Mesendoderm (in vitro differentiated cells): ENCODE results near the gene ARFGAP3.

Source experiments
- DNase-seq: peaks from one replicate; pipeline ENCODE4 v3.0.0; 2013
- H2AK5ac ChIP-seq: 2 replicates; pipeline ENCODE4 v1.6.1; 2013; ENCODE audit warnings: low read length, inconsistent platforms
- H2BK120ac ChIP-seq: 2 replicates; pipeline ENCODE4 v1.6.1; 2013; ENCODE audit warnings: low read depth, mild to moderate bottlenecking, low read length, moderate library complexity, mixed read lengths
- H2BK15ac ChIP-seq: replicated peaks from 2 replicates; pipeline ENCODE4 v1.6.1; 2013; ENCODE audit warnings: low read depth, mild to moderate bottlenecking, moderate library complexity
- H2BK5ac ChIP-seq: 2 replicates; pipeline ENCODE4 v1.6.1; 2013; ENCODE audit warnings: low read length, inconsistent platforms
- H3K18ac ChIP-seq: 2 replicates; pipeline ENCODE4 v1.6.1; 2013; ENCODE audit warnings: mild to moderate bottlenecking, low read length, mixed read lengths
- H3K23ac ChIP-seq: one replicate; pipeline ENCODE4 v1.6.1; 2013; ENCODE audit warnings: low read length
- H3K27ac ChIP-seq: 2 replicates; pipeline ENCODE4 v1.5.1; 2013; ENCODE audit warnings: low read depth, mild to moderate bottlenecking, inconsistent platforms, low read length, moderate library complexity
- H3K27me3 ChIP-seq: 2 replicates; pipeline ENCODE4 v1.6.1; 2013; ENCODE audit warnings: low read length, control low read depth, mild to moderate bottlenecking, inconsistent platforms; ENCODE audit not compliant: insufficient read depth, poor library complexity
- H3K36me3 ChIP-seq: 2 replicates; pipeline ENCODE4 v1.6.1; 2013; ENCODE audit warnings: low read length, inconsistent platforms; ENCODE audit not compliant: control insufficient read depth, insufficient read depth
- H3K4ac ChIP-seq: one replicate; pipeline ENCODE4 v1.6.1; 2013; ENCODE audit warnings: low read depth, mild to moderate bottlenecking, low read length, moderate library complexity
- H3K4me1 ChIP-seq: 2 replicates; pipeline ENCODE4 v1.6.1; 2013; ENCODE audit warnings: low read depth, low read length, inconsistent platforms; ENCODE audit not compliant: control insufficient read depth
- H3K4me2 ChIP-seq: 2 replicates; pipeline ENCODE4 v1.6.1; 2013; ENCODE audit warnings: low read length
- H3K4me3 ChIP-seq: 2 replicates; pipeline ENCODE4 v1.5.1; 2013; ENCODE audit warnings: mild to moderate bottlenecking, low read length
- H3K56ac ChIP-seq: one replicate; pipeline ENCODE4 v1.6.1; 2013; ENCODE audit warnings: low read length
- H3K79me1 ChIP-seq: 2 replicates; pipeline ENCODE4 v1.6.1; 2013; ENCODE audit warnings: low read length, inconsistent platforms
- H3K79me2 ChIP-seq: 2 replicates; pipeline ENCODE4 v1.6.1; 2013; ENCODE audit warnings: mild to moderate bottlenecking, low read length; ENCODE audit not compliant: control insufficient read depth, insufficient read depth
- H3K9ac ChIP-seq: 2 replicates; pipeline ENCODE4 v1.6.1; 2013; ENCODE audit warnings: low read length, inconsistent platforms
- H4K5ac ChIP-seq: one replicate; pipeline ENCODE4 v1.6.1; 2013; ENCODE audit warnings: low read length
- H4K8ac ChIP-seq: one replicate; pipeline ENCODE4 v1.6.1; 2013; ENCODE audit warnings: low read depth, mild to moderate bottlenecking, control low read depth, low read length, moderate library complexity
- WGBS: extraction: QIAGEN DNeasy Blood & Tissue Kit; methylation state at CpG from one replicate; pipeline ENCODE4 v1.1.7; 2013; ENCODE audit warnings: low lambda C conversion rate, missing lambda C conversion rate; ENCODE audit not compliant: insufficient coverage; ENCODE audit errors: extremely low coverage; 5-methylcytosine and 5-hydroxymethylcytosine counted together

The ARFGAP3 gene

DNA sequence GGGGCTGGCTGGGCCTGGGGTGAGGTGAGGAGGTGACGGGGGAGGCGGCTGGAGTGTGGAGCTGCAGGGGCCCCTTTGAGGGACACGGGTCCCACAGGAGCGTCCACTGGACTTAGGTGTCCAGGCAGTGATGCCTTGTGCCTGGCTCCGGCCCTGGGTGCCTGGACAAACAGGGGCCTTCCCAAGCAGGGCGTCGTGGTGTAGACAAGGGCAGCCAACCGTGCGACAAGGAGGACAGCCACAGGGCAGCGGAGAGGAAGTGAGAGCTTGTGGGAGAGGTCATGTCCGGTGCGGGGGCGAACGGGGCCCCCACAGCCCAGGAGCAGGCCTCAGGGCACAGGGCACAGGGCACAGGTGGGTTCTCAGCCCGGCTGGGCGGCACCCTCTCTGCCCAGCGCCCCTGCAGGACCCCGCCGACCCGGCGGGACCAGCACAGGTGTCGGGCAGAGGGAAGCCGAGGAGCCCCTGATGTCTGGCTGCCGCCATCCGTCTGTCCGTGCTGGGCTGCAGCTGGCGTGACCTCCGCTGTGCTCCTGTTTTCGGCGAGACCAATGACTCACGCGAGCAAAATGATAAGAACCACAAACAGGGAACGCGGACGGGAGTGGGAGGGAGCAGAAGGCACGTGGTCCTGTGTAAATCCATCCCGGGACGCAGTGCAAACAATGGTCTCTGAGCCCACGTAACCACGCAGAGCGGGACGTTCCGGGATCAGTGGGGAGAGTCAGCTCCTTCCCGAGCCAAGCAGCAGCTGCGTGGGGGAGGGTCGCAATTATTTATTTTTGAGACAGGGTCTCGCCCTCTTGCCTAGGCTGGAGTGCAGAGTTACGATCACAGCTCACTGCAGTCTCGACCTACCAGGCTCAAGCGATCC is 87.3 kb downstream of the ARFGAP3 start:
- no peak overlapping the region for H2BK15ac ChIP-seq
- DNase-seq, result no peak
- H2AK5ac ChIP-seq, result no peak overlapping the region
- H4K8ac ChIP-seq, result no peak overlapping the region
- no peak overlapping the region for H3K18ac ChIP-seq
- no peak overlapping the region for H3K4me2 ChIP-seq
- no peak overlapping the region for H3K9ac ChIP-seq
- no peak overlapping the region for H3K4ac ChIP-seq
- no peak overlapping the region for H3K27ac ChIP-seq
- H3K23ac ChIP-seq, result no peak overlapping the region
- no peak overlapping the region for H2BK5ac ChIP-seq
- H3K27me3 ChIP-seq, result no peaks in the 10 kb centered on the region
- H2BK120ac ChIP-seq, result no peak overlapping the region
- no peaks in the 10 kb centered on the region for H3K36me3 ChIP-seq
- no CpG with 5 or more reads among the region's 50 CpGs for WGBS
- no peak overlapping the region for H3K4me3 ChIP-seq
- no peak overlapping the region for H3K56ac ChIP-seq
- no peaks in the 10 kb centered on the region for H3K79me2 ChIP-seq
- no peak overlapping the region for H4K5ac ChIP-seq
- H3K4me1 ChIP-seq, result no peaks in the 10 kb centered on the region
- H3K79me1 ChIP-seq, result no peaks in the 10 kb centered on the region

DNA sequence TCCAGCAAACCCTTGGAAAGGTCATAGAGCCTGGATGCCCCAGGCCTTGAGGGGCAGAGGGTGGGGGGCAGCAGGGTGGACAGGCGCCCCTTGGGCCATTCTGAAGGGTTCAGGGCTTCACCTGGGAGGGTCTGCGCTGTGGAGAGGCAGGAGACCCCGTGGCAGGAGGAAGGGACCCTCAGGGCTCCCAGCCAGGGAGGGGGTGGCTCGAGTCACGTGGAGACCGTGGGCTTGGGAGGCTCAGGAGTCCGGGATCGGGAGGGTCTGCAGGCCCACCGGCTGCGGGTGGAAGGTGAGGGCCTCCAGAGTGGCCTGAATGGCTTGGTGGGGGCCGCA is 87.9 kb downstream of the ARFGAP3 start:
- Histone ChIP-seq H3K79me2 (no peaks in the 10 kb centered on the region), H4K8ac (no peak overlapping the region), H2BK5ac (no peak overlapping the region), H3K9ac (no peak overlapping the region), H3K4me3 (no peak overlapping the region), H3K4me2 (no peak overlapping the region), H3K79me1 (no peaks in the 10 kb centered on the region), H3K56ac (no peak overlapping the region), H3K23ac (no peak overlapping the region), H2BK120ac (no peak overlapping the region), H2BK15ac (no peak overlapping the region), H2AK5ac (no peak overlapping the region), H3K27ac (no peak overlapping the region), H3K18ac (no peak overlapping the region), H4K5ac (no peak overlapping the region), H3K27me3 (no peaks in the 10 kb centered on the region), H3K36me3 (no peaks in the 10 kb centered on the region), H3K4ac (no peak overlapping the region), H3K4me1 (no peaks in the 10 kb centered on the region)
- no peak for DNase-seq
- no CpG with 5 or more reads among the region's 11 CpGs for WGBS

DNA sequence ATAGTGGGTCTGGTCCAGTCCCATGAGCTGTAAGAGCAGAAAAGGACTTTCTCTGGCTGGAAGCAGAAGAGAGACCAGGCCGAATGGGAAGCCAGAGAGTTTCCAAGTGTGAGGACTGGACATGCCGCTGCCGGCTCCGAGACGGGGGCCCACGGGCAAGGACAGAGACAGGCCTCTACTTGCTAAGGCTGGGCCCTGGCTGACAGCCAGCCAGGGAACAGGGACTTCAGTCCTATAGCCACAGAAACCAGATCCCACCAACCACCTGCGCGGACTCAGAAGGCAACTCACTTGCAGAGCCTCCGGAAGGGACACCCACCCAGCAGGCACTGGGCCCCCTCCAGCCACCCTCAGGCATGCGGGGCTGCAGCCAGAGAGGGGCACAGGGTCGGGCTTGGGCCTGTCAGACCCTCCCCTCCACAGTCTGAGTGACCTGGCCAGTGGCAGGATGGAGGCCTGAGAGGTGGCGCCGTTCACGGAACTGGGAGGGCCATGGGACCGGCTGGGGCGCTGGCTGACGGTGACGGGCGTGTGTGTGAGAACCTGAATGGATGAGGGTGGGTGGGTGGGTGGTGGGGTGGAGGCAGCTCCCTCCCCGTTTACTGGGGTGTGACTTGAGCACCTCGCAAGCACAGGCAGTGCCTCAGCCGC is 88.6 kb downstream of the ARFGAP3 start:
- Histone ChIP-seq H2BK5ac (no peak overlapping the region), H3K4me2 (no peak overlapping the region), H3K27ac (no peak overlapping the region), H3K23ac (no peak overlapping the region), H4K8ac (no peak overlapping the region), H3K27me3 (no peaks in the 10 kb centered on the region), H3K36me3 (no peaks in the 10 kb centered on the region), H2BK120ac (no peak overlapping the region), H3K9ac (no peak overlapping the region), H3K56ac (no peak overlapping the region), H2BK15ac (no peak overlapping the region), H2AK5ac (no peak overlapping the region), H3K4me1 (no peaks in the 10 kb centered on the region), H3K79me1 (no peaks in the 10 kb centered on the region), H3K18ac (no peak overlapping the region), H3K79me2 (no peaks in the 10 kb centered on the region), H3K4ac (no peak overlapping the region), H4K5ac (no peak overlapping the region), H3K4me3 (no peak overlapping the region)
- no CpG with 5 or more reads among the region's 22 CpGs for WGBS
- no peak for DNase-seq

DNA sequence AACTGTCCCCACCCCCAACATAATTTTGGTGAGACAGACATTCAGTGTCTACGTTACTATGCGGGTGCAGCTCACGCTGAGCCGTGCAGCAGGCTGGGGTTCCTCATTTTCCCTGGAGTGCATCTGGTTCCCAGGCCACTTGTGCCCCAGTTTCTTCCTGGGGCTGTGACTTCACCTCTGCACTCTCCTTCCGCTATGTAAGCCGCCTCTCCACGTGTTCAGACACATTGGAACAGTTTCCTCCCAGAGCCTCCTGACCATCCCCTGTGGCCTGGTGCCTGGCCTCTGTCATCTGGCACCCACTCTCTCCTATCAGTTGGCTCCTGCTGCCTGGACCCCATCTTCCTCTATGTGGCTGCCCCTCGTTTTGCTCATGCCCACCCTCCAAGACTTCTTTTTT is 90.2 kb downstream of the ARFGAP3 start:
- Histone ChIP-seq H3K9ac (no peak overlapping the region), H3K27ac (no peak overlapping the region), H3K4ac (no peak overlapping the region), H3K27me3 (no peaks in the 10 kb centered on the region), H4K8ac (no peak overlapping the region), H3K36me3 (no peaks in the 10 kb centered on the region), H3K4me2 (no peak overlapping the region), H2BK120ac (no peak overlapping the region), H4K5ac (no peak overlapping the region), H3K79me1 (no peaks in the 10 kb centered on the region), H2AK5ac (no peak overlapping the region), H3K79me2 (no peaks in the 10 kb centered on the region), H3K56ac (no peak overlapping the region), H3K23ac (no peak overlapping the region), H3K18ac (no peak overlapping the region), H3K4me1 (no peaks in the 10 kb centered on the region), H3K4me3 (no peak overlapping the region), H2BK5ac (no peak overlapping the region), H2BK15ac (no peak overlapping the region)
- DNase-seq, result no peak
- WGBS, result no CpG with 5 or more reads among the region's 8 CpGs

DNA sequence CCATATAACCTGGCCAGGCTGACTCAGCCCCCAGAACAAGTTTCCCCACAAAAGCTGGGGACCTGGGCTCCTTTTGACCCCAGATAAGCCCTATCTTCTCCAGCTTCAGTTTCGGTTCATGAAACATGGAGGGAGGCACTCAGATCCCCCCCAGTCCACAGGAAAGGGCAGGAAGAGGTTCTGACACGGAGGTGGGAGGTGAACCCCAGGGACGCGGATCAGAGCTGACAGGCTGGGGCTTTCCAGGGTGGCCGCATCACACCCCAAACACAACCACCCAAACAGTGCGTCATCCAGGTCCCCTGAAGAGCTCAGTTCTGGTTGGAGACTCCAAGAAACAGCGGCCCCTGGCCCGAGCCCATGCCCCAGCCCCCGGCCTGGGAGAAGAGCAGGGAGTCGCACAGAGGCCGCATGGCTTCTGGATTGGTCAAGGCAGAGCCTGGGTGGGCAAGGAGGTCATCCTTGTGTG is 92.1 kb downstream of the ARFGAP3 start:
- Histone ChIP-seq H3K9ac (no peak overlapping the region), H4K8ac (no peak overlapping the region), H4K5ac (no peak overlapping the region), H3K79me2 (no peaks in the 10 kb centered on the region), H3K79me1 (no peaks in the 10 kb centered on the region), H2BK15ac (no peak overlapping the region), H3K4ac (no peak overlapping the region), H3K4me3 (no peak overlapping the region), H3K18ac (no peak overlapping the region), H3K23ac (no peak overlapping the region), H3K4me1 (no peaks in the 10 kb centered on the region), H2AK5ac (no peak overlapping the region), H2BK120ac (no peak overlapping the region), H3K4me2 (no peak overlapping the region), H3K27me3 (no peaks in the 10 kb centered on the region), H3K27ac (no peak overlapping the region), H3K56ac (no peak overlapping the region), H3K36me3 (no peaks in the 10 kb centered on the region), H2BK5ac (no peak overlapping the region)
- no CpG with 5 or more reads among the region's 11 CpGs for WGBS
- DNase-seq, result no peak
